ENCODE data around the gene IQSEC1. TPM values are rescaled to one million over a fixed set of nuclear protein-coding genes. Genes with fewer than 3 reads are reported as not detected.

IQSEC1 gene
- total and polyA plus RNA-seq, 2 experiments from 2014 or later: 8.0 to 51.9 TPM

DNA sequence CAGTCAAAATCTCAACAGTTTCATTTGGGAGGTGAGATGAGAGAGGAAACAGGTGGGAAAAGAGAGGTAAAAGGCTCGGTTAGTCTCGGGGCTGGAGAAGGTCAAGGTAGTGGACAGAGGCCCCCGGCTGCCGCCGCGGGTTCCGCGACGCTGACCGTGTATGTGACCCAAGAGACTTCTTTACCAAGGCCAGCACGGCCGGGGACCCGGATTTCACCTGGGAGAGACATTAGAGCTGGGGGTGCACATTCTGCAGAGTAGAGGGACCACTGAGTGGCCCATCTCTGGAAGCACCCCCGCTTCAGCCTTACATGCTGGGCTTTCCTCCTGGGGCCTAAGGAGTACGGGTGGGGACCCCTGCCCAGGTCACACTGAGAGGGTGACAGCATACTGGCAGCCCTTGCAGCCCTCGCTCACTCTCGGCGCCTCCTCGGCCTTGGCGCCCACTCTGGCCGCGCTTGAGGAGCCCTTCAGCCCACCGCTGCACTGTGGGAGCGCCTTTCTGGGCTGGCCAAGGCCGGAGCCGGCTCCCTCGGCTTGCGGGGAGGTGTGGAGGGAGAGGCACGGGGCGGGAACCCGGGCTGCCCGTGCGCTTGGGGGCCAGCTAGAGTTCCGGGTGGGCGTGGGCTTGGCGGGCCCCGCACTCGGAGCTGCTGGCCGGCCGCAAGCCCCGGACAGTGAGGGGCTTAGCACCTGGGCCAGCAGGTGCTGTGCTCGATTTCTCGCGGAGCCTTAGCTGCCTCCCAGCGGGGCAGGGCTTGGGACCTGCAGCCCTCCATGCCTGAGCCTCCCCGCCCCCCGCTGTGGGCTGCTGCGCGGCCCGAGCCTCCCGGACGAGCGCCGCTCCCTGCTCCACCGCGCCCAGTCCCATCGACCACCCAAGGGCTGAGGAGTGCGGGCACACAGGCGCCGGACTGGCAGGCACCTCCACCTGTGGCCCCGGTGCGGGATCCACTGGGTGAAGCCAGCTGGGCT is 190.6 kb downstream of the IQSEC1 start:
- H3K4me1 ChIP-seq (ENCODE audit: insufficient read depth): no peaks in the 10 kb centered on the region
- no peaks in the 10 kb centered on the region for H3K36me3 ChIP-seq (ENCODE audit: insufficient read depth)
- no peaks in the 10 kb centered on the region for H4K20me1 ChIP-seq (replicated peaks; ENCODE audit: insufficient read depth)
- H3K9me2 ChIP-seq (ENCODE audit: insufficient read depth): no peaks in the 10 kb centered on the region
- H3K36me3 Mint-ChIP-seq (ENCODE audit: low read depth): no peaks in the 10 kb centered on the region; the same call in 2 of the 3 replicates
- ATAC-seq: no peak
- peaks cover 9% of the 10 kb centered on the region for H3K27me3 Mint-ChIP-seq (ENCODE audit: insufficient read depth, low read depth, poor library complexity)
- no peak for DNase-seq (ENCODE audit: low spot score)
- H3K4me1 Mint-ChIP-seq: peaks cover 7% of the 10 kb centered on the region
- H3K9me3 Mint-ChIP-seq: peaks cover 5% of the 10 kb centered on the region; the same call in 1 of the 3 replicates
- no peak for TF ChIP-seq CREB1 (CRISPR knock-in tag; IDR thresholded peaks at IDR 0.05; ENCODE audit: low read depth)
- TF ChIP-seq, protein P1, sequence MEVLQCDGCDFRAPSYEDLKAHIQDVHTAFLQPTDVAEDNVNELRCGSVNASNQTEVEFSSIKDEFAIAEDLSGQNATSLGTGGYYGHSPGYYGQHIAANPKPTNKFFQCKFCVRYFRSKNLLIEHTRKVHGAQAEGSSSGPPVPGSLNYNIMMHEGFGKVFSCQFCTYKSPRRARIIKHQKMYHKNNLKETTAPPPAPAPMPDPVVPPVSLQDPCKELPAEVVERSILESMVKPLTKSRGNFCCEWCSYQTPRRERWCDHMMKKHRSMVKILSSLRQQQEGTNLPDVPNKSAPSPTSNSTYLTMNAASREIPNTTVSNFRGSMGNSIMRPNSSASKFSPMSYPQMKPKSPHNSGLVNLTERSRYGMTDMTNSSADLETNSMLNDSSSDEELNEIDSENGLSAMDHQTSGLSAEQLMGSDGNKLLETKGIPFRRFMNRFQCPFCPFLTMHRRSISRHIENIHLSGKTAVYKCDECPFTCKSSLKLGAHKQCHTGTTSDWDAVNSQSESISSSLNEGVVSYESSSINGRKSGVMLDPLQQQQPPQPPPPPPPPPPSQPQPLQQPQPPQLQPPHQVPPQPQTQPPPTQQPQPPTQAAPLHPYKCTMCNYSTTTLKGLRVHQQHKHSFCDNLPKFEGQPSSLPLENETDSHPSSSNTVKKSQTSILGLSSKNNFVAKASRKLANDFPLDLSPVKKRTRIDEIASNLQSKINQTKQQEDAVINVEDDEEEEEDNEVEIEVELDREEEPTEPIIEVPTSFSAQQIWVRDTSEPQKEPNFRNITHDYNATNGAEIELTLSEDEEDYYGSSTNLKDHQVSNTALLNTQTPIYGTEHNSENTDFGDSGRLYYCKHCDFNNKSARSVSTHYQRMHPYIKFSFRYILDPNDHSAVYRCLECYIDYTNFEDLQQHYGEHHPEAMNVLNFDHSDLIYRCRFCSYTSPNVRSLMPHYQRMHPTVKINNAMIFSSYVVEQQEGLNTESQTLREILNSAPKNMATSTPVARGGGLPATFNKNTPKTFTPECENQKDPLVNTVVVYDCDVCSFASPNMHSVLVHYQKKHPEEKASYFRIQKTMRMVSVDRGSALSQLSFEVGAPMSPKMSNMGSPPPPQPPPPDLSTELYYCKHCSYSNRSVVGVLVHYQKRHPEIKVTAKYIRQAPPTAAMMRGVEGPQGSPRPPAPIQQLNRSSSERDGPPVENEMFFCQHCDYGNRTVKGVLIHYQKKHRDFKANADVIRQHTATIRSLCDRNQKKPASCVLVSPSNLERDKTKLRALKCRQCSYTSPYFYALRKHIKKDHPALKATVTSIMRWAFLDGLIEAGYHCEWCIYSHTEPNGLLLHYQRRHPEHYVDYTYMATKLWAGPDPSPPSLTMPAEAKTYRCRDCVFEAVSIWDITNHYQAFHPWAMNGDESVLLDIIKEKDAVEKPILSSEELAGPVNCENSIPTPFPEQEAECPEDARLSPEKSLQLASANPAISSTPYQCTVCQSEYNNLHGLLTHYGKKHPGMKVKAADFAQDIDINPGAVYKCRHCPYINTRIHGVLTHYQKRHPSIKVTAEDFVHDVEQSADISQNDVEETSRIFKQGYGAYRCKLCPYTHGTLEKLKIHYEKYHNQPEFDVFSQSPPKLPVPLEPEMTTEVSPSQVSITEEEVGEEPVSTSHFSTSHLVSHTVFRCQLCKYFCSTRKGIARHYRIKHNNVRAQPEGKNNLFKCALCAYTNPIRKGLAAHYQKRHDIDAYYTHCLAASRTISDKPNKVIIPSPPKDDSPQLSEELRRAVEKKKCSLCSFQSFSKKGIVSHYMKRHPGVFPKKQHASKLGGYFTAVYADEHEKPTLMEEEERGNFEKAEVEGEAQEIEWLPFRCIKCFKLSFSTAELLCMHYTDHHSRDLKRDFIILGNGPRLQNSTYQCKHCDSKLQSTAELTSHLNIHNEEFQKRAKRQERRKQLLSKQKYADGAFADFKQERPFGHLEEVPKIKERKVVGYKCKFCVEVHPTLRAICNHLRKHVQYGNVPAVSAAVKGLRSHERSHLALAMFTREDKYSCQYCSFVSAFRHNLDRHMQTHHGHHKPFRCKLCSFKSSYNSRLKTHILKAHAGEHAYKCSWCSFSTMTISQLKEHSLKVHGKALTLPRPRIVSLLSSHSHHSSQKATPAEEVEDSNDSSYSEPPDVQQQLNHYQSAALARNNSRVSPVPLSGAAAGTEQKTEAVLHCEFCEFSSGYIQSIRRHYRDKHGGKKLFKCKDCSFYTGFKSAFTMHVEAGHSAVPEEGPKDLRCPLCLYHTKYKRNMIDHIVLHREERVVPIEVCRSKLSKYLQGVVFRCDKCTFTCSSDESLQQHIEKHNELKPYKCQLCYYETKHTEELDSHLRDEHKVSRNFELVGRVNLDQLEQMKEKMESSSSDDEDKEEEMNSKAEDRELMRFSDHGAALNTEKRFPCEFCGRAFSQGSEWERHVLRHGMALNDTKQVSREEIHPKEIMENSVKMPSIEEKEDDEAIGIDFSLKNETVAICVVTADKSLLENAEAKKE (CRISPR knock-in tag; IDR thresholded peaks at IDR 0.05): no peak
- TF ChIP-seq REST (IDR thresholded peaks at IDR 0.05; ENCODE audit: unreplicated experiment): no peak
- no peak for TF ChIP-seq ZNF114 (CRISPR knock-in tag; IDR thresholded peaks at IDR 0.05)
- TF ChIP-seq ZNF331 (CRISPR knock-in tag; IDR thresholded peaks at IDR 0.05; ENCODE audit: low read depth): no peak
- TF ChIP-seq EZH2 (IDR thresholded peaks at IDR 0.05; ENCODE audit: low read depth, unreplicated experiment): no peak
- TF ChIP-seq, protein P2, sequence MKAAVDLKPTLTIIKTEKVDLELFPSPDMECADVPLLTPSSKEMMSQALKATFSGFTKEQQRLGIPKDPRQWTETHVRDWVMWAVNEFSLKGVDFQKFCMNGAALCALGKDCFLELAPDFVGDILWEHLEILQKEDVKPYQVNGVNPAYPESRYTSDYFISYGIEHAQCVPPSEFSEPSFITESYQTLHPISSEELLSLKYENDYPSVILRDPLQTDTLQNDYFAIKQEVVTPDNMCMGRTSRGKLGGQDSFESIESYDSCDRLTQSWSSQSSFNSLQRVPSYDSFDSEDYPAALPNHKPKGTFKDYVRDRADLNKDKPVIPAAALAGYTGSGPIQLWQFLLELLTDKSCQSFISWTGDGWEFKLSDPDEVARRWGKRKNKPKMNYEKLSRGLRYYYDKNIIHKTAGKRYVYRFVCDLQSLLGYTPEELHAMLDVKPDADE (IDR thresholded peaks at IDR 0.05): no peak
- TF ChIP-seq, protein P3, sequence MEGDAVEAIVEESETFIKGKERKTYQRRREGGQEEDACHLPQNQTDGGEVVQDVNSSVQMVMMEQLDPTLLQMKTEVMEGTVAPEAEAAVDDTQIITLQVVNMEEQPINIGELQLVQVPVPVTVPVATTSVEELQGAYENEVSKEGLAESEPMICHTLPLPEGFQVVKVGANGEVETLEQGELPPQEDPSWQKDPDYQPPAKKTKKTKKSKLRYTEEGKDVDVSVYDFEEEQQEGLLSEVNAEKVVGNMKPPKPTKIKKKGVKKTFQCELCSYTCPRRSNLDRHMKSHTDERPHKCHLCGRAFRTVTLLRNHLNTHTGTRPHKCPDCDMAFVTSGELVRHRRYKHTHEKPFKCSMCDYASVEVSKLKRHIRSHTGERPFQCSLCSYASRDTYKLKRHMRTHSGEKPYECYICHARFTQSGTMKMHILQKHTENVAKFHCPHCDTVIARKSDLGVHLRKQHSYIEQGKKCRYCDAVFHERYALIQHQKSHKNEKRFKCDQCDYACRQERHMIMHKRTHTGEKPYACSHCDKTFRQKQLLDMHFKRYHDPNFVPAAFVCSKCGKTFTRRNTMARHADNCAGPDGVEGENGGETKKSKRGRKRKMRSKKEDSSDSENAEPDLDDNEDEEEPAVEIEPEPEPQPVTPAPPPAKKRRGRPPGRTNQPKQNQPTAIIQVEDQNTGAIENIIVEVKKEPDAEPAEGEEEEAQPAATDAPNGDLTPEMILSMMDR (conservative IDR thresholded peaks at IDR 0.05; ENCODE audit: low read depth in 2 of 2): no peak
- no peak for TF ChIP-seq NANOG (IDR thresholded peaks at IDR 0.05; ENCODE audit: borderline replicate concordance)
- no peak for TF ChIP-seq JUNB (IDR thresholded peaks at IDR 0.05; ENCODE audit: unreplicated experiment)
- TF ChIP-seq POLR2AphosphoS5 (IDR thresholded peaks at IDR 0.05; ENCODE audit: low read depth): no peak
- TF ChIP-seq STAT1 (IDR thresholded peaks at IDR 0.05; ENCODE audit: unreplicated experiment): no peak
- TF ChIP-seq EZH2phosphoT487 (IDR thresholded peaks at IDR 0.05; ENCODE audit: unreplicated experiment): no peak
- no peaks in the 10 kb centered on the region for H3F3A ChIP-seq (replicated peaks; ENCODE audit: low read depth)
- no peak overlapping the region for H3K4me2 ChIP-seq
- H3K27ac ChIP-seq (ENCODE audit: low read depth): no peak overlapping the region
- no peak overlapping the region for H3K4me3 Mint-ChIP-seq
- no peak overlapping the region for H3K27ac Mint-ChIP-seq
- H3K79me2 ChIP-seq (replicated peaks; ENCODE audit: insufficient read depth): no peaks in the 10 kb centered on the region
- peaks cover 8% of the 10 kb centered on the region; the same call in 1 of the 2 replicates for H3K27me3 ChIP-seq (ENCODE audit: insufficient read depth)
- H2AFZ ChIP-seq: peak overlapping the region; percentile 52; the same call in 1 of the 2 replicates
- H3K4me3 ChIP-seq: no peak overlapping the region
